H1 (cell line): Measurements from ENCODE around the gene SPAG16. TPM values are rescaled to one million over a fixed set of nuclear protein-coding genes. Genes with fewer than 3 reads are reported as not detected.

ENCODE experiments used
- CTCF ChIA-PET: fragments of 300-600 bp; sonication (Branson Sonifier 250); formaldehyde crosslinking; loops from one replicate; lab custom pipeline; 2021; ENCODE audit not compliant: partially characterized antibody; lab: Charles Lee
- POLR2A ChIA-PET: fragments of 300-600 bp; sonication (Branson Sonifier 250); formaldehyde crosslinking; loops from one replicate; lab custom pipeline; 2021; ENCODE audit warnings: inconsistent platforms; ENCODE audit not compliant: partially characterized antibody; lab: Charles Lee
- DNase-seq, 2 experiments: peaks; one replicate each; pipeline versions ENCODE4 v3.0.0 to v3.0.0-alpha.2; 2010 to 2022; ENCODE audit warnings: low spot score in 2 of 2, low read depth in 1 of 2, mixed read lengths in 1 of 2
- FAIRE-seq: peaks from 2 replicates; lab custom pipeline; 2011; peaks lifted over from hg19 to GRCh38; lab: Jason Lieb, UNC
- H2AFZ ChIP-seq: 2 replicates; pipeline ENCODE4 v1.8.1; 2012; ENCODE audit warnings: low read length, inconsistent platforms
- H2AK5ac ChIP-seq: 2 replicates; pipeline ENCODE4 v1.6.1; 2013; ENCODE audit warnings: low read depth, low read length
- H2BK120ac ChIP-seq: replicated peaks from 2 replicates; pipeline ENCODE3; 2013; ENCODE audit warnings: low read depth, low read length, inconsistent platforms
- H2BK12ac ChIP-seq: 2 replicates; pipeline ENCODE4 v1.6.1; 2013; ENCODE audit warnings: low read depth, low read length
- H2BK15ac ChIP-seq: 2 replicates; pipeline ENCODE4 v1.6.1; 2013; ENCODE audit warnings: low read length
- H2BK20ac ChIP-seq: 2 replicates; pipeline ENCODE4 v1.6.1; 2013; ENCODE audit warnings: low read length
- H2BK5ac ChIP-seq: 2 replicates; pipeline ENCODE4 v1.6.1; 2013; ENCODE audit warnings: low read depth, low read length
- H3K14ac ChIP-seq: 2 replicates; pipeline ENCODE4 v1.6.1; 2013; ENCODE audit warnings: inconsistent platforms; ENCODE audit not compliant: insufficient read length
- H3K18ac ChIP-seq: 2 replicates; pipeline ENCODE4 v1.6.1; 2013; ENCODE audit warnings: low read length; ENCODE audit errors: extremely low read depth
- H3K23ac ChIP-seq: 2 replicates; pipeline ENCODE4 v1.6.1; 2013; ENCODE audit warnings: inconsistent platforms; ENCODE audit not compliant: insufficient read length
- H3K23me2 ChIP-seq: 2 replicates; pipeline ENCODE4 v1.6.1; 2013; ENCODE audit warnings: low read depth, low read length
- H3K27ac ChIP-seq: 2 replicates; pipeline ENCODE4 v1.6.1; 2011; ENCODE audit warnings: low read depth, low read length, inconsistent platforms
- H3K27me3 ChIP-seq, 4 experiments: replicated peaks in 1 of 4; 1 replicate in 1 of 4; 2 replicates in 3 of 4; pipeline versions ENCODE4 v1.6.1 to v1.8.1; 2011 to 2013; ENCODE audit warnings: low read length in 3 of 4, mild to moderate bottlenecking in 3 of 4, inconsistent platforms in 2 of 4, mixed read lengths in 2 of 4, moderate library complexity in 1 of 4; ENCODE audit not compliant: control insufficient read depth in 3 of 4, insufficient read depth in 3 of 4; ENCODE audit errors: extremely low read depth in 1 of 4
- H3K36me3 ChIP-seq, 4 experiments: 2 replicates each; pipeline versions ENCODE4 v1.6.1 to v1.8.1; 2011 to 2013; ENCODE audit warnings: mild to moderate bottlenecking in 4 of 4, low read length in 3 of 4, moderate library complexity in 2 of 4, control low read depth in 1 of 4, inconsistent platforms in 1 of 4; ENCODE audit not compliant: insufficient read depth in 4 of 4, control insufficient read depth in 2 of 4
- H3K4ac ChIP-seq: replicated peaks from 2 replicates; pipeline ENCODE3; 2013; ENCODE audit warnings: low read length, low read depth, mixed read lengths, inconsistent platforms; ENCODE audit not compliant: insufficient read length
- H3K4me1 ChIP-seq, 4 experiments: replicated peaks in 1 of 4; 1 replicate in 1 of 4; 2 replicates in 3 of 4; pipeline versions ENCODE4 v1.6.1 to v1.8.1; 2011 to 2013; ENCODE audit warnings: low read length in 3 of 4, inconsistent platforms in 2 of 4, mixed read lengths in 1 of 4; ENCODE audit not compliant: insufficient read depth in 4 of 4, control insufficient read depth in 3 of 4
- H3K4me2 ChIP-seq, 2 experiments: 2 replicates each; pipeline versions ENCODE4 v1.6.1 to v1.8.1; 2011 to 2013; ENCODE audit warnings: low read depth in 2 of 2, low read length in 2 of 2, control low read depth in 1 of 2, inconsistent platforms in 1 of 2, mild to moderate bottlenecking in 1 of 2; ENCODE audit not compliant: insufficient read depth in 1 of 2
- H3K4me3 ChIP-seq, 4 experiments: fragments of 200-600, 300-600 bp in 1 of 4; sonication (generic), shearing (Covaris generic), sonication (Bioruptor Twin) in 1 of 4; 2 replicates each; pipeline versions ENCODE4 v1.5.1 to v1.8.1; 2011 to 2016; ENCODE audit warnings: low read length in 4 of 4, low read depth in 3 of 4, control low read depth in 2 of 4, inconsistent platforms in 2 of 4, mild to moderate bottlenecking in 2 of 4, mixed read lengths in 1 of 4, moderate library complexity in 1 of 4; ENCODE audit not compliant: insufficient read depth in 2 of 4; ENCODE audit errors: extremely low read depth in 1 of 4
- H3K56ac ChIP-seq: replicated peaks from 2 replicates; pipeline ENCODE3; 2013; ENCODE audit warnings: low read depth, mild to moderate bottlenecking, mixed read lengths, low read length, inconsistent platforms; ENCODE audit not compliant: insufficient read length
- H3K79me1 ChIP-seq: 2 replicates; pipeline ENCODE4 v1.6.1; 2013; ENCODE audit warnings: low read depth, low read length, control low read depth
- H3K79me2 ChIP-seq, 2 experiments: 2 replicates each; pipeline versions ENCODE4 v1.6.1 to v1.8.1; 2012 to 2013; ENCODE audit warnings: low read length in 2 of 2, mild to moderate bottlenecking in 2 of 2, inconsistent platforms in 1 of 2; ENCODE audit not compliant: insufficient read depth in 2 of 2, control insufficient read depth in 1 of 2
- H3K9ac ChIP-seq, 4 experiments: replicated peaks in 1 of 4; 1 replicate in 1 of 4; 2 replicates in 3 of 4; pipeline versions ENCODE4 v1.6.1 to v1.8.1; 2011 to 2013; ENCODE audit warnings: low read depth in 3 of 4, low read length in 3 of 4, control low read depth in 2 of 4, mild to moderate bottlenecking in 2 of 4, moderate library complexity in 2 of 4, inconsistent platforms in 1 of 4; ENCODE audit errors: extremely low read depth in 1 of 4
- H3K9me3 ChIP-seq, 2 experiments: 2 replicates each; pipeline versions ENCODE4 v1.6.1 to v1.8.1; 2012 to 2013; ENCODE audit warnings: mild to moderate bottlenecking in 2 of 2, moderate library complexity in 2 of 2, control low read depth in 1 of 2, inconsistent platforms in 1 of 2, low read depth in 1 of 2, low read length in 1 of 2, mixed read lengths in 1 of 2; ENCODE audit not compliant: insufficient read depth in 2 of 2
- H4K20me1 ChIP-seq, 2 experiments: replicated peaks in 1 of 2; 2 replicates each; pipeline versions ENCODE3 to v1.8.1; 2011 to 2013; ENCODE audit warnings: inconsistent platforms in 2 of 2, low read length in 2 of 2, mild to moderate bottlenecking in 1 of 2; ENCODE audit not compliant: insufficient read depth in 2 of 2, control insufficient read depth in 1 of 2
- H4K5ac ChIP-seq: 2 replicates; pipeline ENCODE4 v1.6.1; 2013; ENCODE audit warnings: low read length, low read depth, mixed read lengths, inconsistent platforms; ENCODE audit not compliant: insufficient read length
- H4K8ac ChIP-seq: 2 replicates; pipeline ENCODE4 v1.8.0; 2013; ENCODE audit warnings: mild to moderate bottlenecking, moderate library complexity, low read length, inconsistent platforms; ENCODE audit not compliant: insufficient read depth; ENCODE audit errors: extremely low read depth
- H4K91ac ChIP-seq: replicated peaks from 2 replicates; pipeline ENCODE3; 2013; ENCODE audit warnings: low read length, mixed read lengths, inconsistent platforms; ENCODE audit not compliant: insufficient read length
- BACH1 ChIP-seq: IDR thresholded peaks from 2 replicates; pipeline ENCODE4 v1.6.1; 2012; ENCODE audit warnings: low read length, improper control_type of control experiment
- BRCA1 ChIP-seq: IDR thresholded peaks from 2 replicates; pipeline ENCODE4 v1.6.1; 2012; ENCODE audit warnings: low read depth, low read length, improper control_type of control experiment
- CHD1 ChIP-seq: IDR thresholded peaks from 2 replicates; pipeline ENCODE4 v1.6.1; 2012; ENCODE audit warnings: low read depth, low read length, improper control_type of control experiment
- CREB1 ChIP-seq: IDR thresholded peaks from 2 replicates; pipeline ENCODE4 v1.6.1; 2012; ENCODE audit warnings: inconsistent platforms
- E2F6 ChIP-seq: IDR thresholded peaks from 2 replicates; pipeline ENCODE4 v1.6.1; 2012; ENCODE audit warnings: inconsistent platforms
- EP300 ChIP-seq, 2 experiments: IDR thresholded peaks; 1 replicate in 1 of 2; 2 replicates in 1 of 2; pipeline ENCODE4 v1.6.1; 2011 to 2012; ENCODE audit warnings: low read depth in 2 of 2, low read length in 2 of 2, mild to moderate bottlenecking in 2 of 2, borderline replicate concordance in 1 of 2, inconsistent platforms in 1 of 2, moderate library complexity in 1 of 2
- GABPA ChIP-seq: IDR thresholded peaks from 2 replicates; pipeline ENCODE4 v1.6.1; 2011; ENCODE audit warnings: mild to moderate bottlenecking, low read length, moderate library complexity, borderline replicate concordance; ENCODE audit not compliant: insufficient read depth
- NANOG ChIP-seq: IDR thresholded peaks from 2 replicates; pipeline ENCODE4 v1.6.1; 2011; ENCODE audit warnings: low read length, low read depth, mild to moderate bottlenecking, inconsistent platforms; ENCODE audit not compliant: insufficient read depth, poor library complexity, severe bottlenecking
- PHF8 ChIP-seq: fragments of 200-600 bp; sonication (generic); conservative IDR thresholded peaks from 2 replicates; pipeline ENCODE4 v1.7.1; 2012; ENCODE audit warnings: low read depth, mild to moderate bottlenecking, inconsistent platforms, low read length, moderate library complexity
- POU5F1 ChIP-seq: IDR thresholded peaks from 2 replicates; pipeline ENCODE4 v1.6.1; 2011; ENCODE audit warnings: low read depth, mild to moderate bottlenecking, low read length, moderate library complexity
- RNF2 ChIP-seq: fragments of 200-900, 300-1000 bp; sonication (generic); IDR thresholded peaks from 2 replicates; pipeline ENCODE4 v1.7.1; 2016; ENCODE audit warnings: borderline replicate concordance, low read depth, mild to moderate bottlenecking, antibody characterized with exemption, low read length; ENCODE audit not compliant: poor library complexity, severe bottlenecking; ENCODE audit errors: missing control alignments
- SRF ChIP-seq: IDR thresholded peaks from 2 replicates; pipeline ENCODE4 v1.6.1; 2011; ENCODE audit warnings: mild to moderate bottlenecking, low read depth, low read length, moderate library complexity
- TBP ChIP-seq: IDR thresholded peaks from 2 replicates; pipeline ENCODE4 v1.6.1; 2011; ENCODE audit warnings: low read depth, low read length, improper control_type of control experiment
- TEAD4 ChIP-seq: IDR thresholded peaks from 2 replicates; pipeline ENCODE4 v1.6.1; 2012; ENCODE audit warnings: low read depth, low read length, inconsistent platforms, mixed read lengths
- WGBS, 2 experiments: shearing (Covaris generic) in 1 of 2; methylation state at CpG; one replicate each; pipeline versions ENCODE4 v1.1.6 to v1.1.7; 2013 to 2015; ENCODE audit warnings: low lambda C conversion rate in 2 of 2, mixed read lengths in 2 of 2, inconsistent platforms in 1 of 2, low coverage in 1 of 2, missing lambda C conversion rate in 1 of 2; ENCODE audit not compliant: insufficient replicate concordance in 2 of 2, insufficient coverage in 1 of 2, insufficient read length in 1 of 2; ENCODE audit errors: extremely low coverage in 1 of 2, missing lambda C conversion rate in 1 of 2; 5-methylcytosine and 5-hydroxymethylcytosine counted together
- polyA plus RNA-seq, 7 experiments: library from polyadenylated mRNA; depleted of rRNA in 3 of 7; stranded (reverse) in 5 of 7; unstranded in 2 of 7; fragments of >200 nt in 5 of 7; fragments of 200-250 nt in 2 of 7; gene quantifications; 1 replicate in 5 of 7; 2 replicates in 1 of 7; 4 replicates in 1 of 7; pipeline versions ENCODE4 v1.2.1 to v1.2.3, GENCODE V29; 2011 to 2013; ENCODE audit warnings: missing spikeins in 2 of 7, mixed read lengths in 2 of 7
- total RNA-seq: library from RNA; stranded (reverse); fragmentation: NEBNext Ultra II Directional; extraction: Animal tissue kit (Norgen Biotek cat#: 25700); gene quantifications from 2 replicates; pipeline ENCODE4 v1.2.1, GENCODE V29; 2021

Gene SPAG16
- total and polyA plus RNA-seq, 2 of the 8 experiments (the other 6 are each of a cell fraction or from before 2014, with no cell fraction given) = 6.0 to 14.9 TPM

GRCh38 chr2:214367171-214367570 lies 1082.9 kb downstream of the SPAG16 start:
- H3K56ac ChIP-seq = no peak overlapping the region
- ChIA-PET POLR2A (no interaction called here), CTCF (interaction anchor here (1.1 kb wide), 1 partner anchor 868 kb away, joined by 6 read pairs; no protein-coding TSS in a partner anchor)
- DNase-seq = no peak
- no peak overlapping the region for H2BK20ac ChIP-seq
- H3K4me2 ChIP-seq = no peak overlapping the region
- H2BK5ac ChIP-seq = no peak overlapping the region
- H3K27ac ChIP-seq = no peak overlapping the region
- H3K23me2 ChIP-seq = no peaks in the 10 kb centered on the region; the same call in 1 of the 2 replicates
- H3K4me3 ChIP-seq = no peak overlapping the region
- no peak overlapping the region for H3K14ac ChIP-seq
- H2BK15ac ChIP-seq = no peak overlapping the region
- H3K4ac ChIP-seq = no peak overlapping the region
- H2AK5ac ChIP-seq = no peak overlapping the region
- no peaks in the 10 kb centered on the region for H3K36me3 ChIP-seq
- H3K18ac ChIP-seq = no peak overlapping the region
- no peak overlapping the region for H4K8ac ChIP-seq
- H3K9ac ChIP-seq = no peak overlapping the region
- H3K4me1 ChIP-seq = no peaks in the 10 kb centered on the region
- no peaks in the 10 kb centered on the region for H3K9me3 ChIP-seq
- H4K20me1 ChIP-seq = no peaks in the 10 kb centered on the region
- no peak overlapping the region for H2AFZ ChIP-seq
- no peak overlapping the region for H2BK12ac ChIP-seq
- H4K5ac ChIP-seq = no peak overlapping the region
- no peak overlapping the region for H2BK120ac ChIP-seq
- no peak for FAIRE-seq
- no peaks in the 10 kb centered on the region for H3K79me1 ChIP-seq
- H3K79me2 ChIP-seq = no peaks in the 10 kb centered on the region
- no peaks in the 10 kb centered on the region for H3K27me3 ChIP-seq
- no peak overlapping the region for H4K91ac ChIP-seq
- WGBS, 2 experiments = 88% methylated on average over 3 of the region's 3 CpGs; no CpG with 5 or more reads in 1 of the 2 experiments
- no peak overlapping the region for H3K23ac ChIP-seq
- TF ChIP-seq BACH1 (no peak), RNF2 (no peak), TEAD4 (no peak), CREB1 (no peak), GABPA (no peak), TBP (no peak), BRCA1 (no peak), SRF (no peak), POU5F1 (no peak), PHF8 (no peak), EP300 (IDR thresholded peaks at IDR 0.05; ENCODE audit: borderline replicate concordance in 1 of 2, low read depth in 2 of 2, low read length in 2 of 2) (no peak), CHD1 (no peak), NANOG (no peak), E2F6 (no peak)
